CD4-positive, alpha-beta T cell (primary cell): ENCODE data around the gene MMP28. TPM values are rescaled to one million over a fixed set of nuclear protein-coding genes. Genes with fewer than 3 reads are reported as not detected.

Experiments
- ATAC-seq: fragments of 200-7000 bp; cut with Tn5 transposase; one replicate; pipeline ENCODE4 v1.10.0; 2022; ENCODE audit warnings: mild to moderate bottlenecking; ENCODE audit not compliant: poor library complexity
- CTCF ChIA-PET: fragments of 350-600 bp; sonication (Branson Sonifier 250); formaldehyde crosslinking; loops from one replicate; lab custom pipeline; 2021; ENCODE audit warnings: antibody characterized with exemption, inconsistent platforms; lab: Charles Lee
- POLR2A ChIA-PET: fragments of 350-600 bp; sonication (Branson Sonifier 250); formaldehyde crosslinking; loops from one replicate; lab custom pipeline; 2021; ENCODE audit warnings: antibody characterized with exemption, inconsistent platforms; lab: Charles Lee
- DNase-seq, 14 experiments: peaks; one replicate each; pipeline ENCODE4 v3.0.0-alpha.2; 2013 to 2020; ENCODE audit warnings: mixed read lengths in 2 of 14
- H3K27ac ChIP-seq, 2 donors: one replicate each; pipeline versions ENCODE4 v1.5.1 to v1.7.0; 2013; ENCODE audit warnings: low read length in 2 of 2, low read depth in 1 of 2, mild to moderate bottlenecking in 1 of 2
- H3K27me3 ChIP-seq, 2 experiments: 1 replicate in 1 of 2; 2 replicates in 1 of 2; pipeline versions ENCODE4 v1.6.1 to v1.7.0; 2013; ENCODE audit warnings: low read length in 2 of 2, control low read depth in 1 of 2, mild to moderate bottlenecking in 1 of 2, moderate library complexity in 1 of 2; ENCODE audit not compliant: insufficient read depth in 2 of 2, control insufficient read depth in 1 of 2
- H3K36me3 ChIP-seq: one replicate; pipeline ENCODE4 v1.6.1; 2013; ENCODE audit warnings: low read length, control low read depth; ENCODE audit not compliant: insufficient read depth
- H3K4me1 ChIP-seq: one replicate; pipeline ENCODE4 v1.6.1; 2013; ENCODE audit warnings: low read length, control low read depth; ENCODE audit not compliant: insufficient read depth
- H3K4me3 ChIP-seq: one replicate; pipeline ENCODE4 v1.5.1; 2013; ENCODE audit warnings: mild to moderate bottlenecking, low read length, moderate library complexity
- H3K9me3 ChIP-seq, 2 experiments: 1 replicate in 1 of 2; 2 replicates in 1 of 2; pipeline versions ENCODE4 v1.6.1 to v1.7.0; 2013; ENCODE audit warnings: low read length in 2 of 2, mild to moderate bottlenecking in 2 of 2, control low read depth in 1 of 2, moderate library complexity in 1 of 2; ENCODE audit not compliant: control insufficient read depth in 1 of 2, insufficient read depth in 1 of 2
- H3K27ac Mint-ChIP-seq: one replicate; pipeline ENCODE4 v1.8.0; 2020; ENCODE audit warnings: mixed read lengths
- H3K27me3 Mint-ChIP-seq: one replicate; pipeline ENCODE4 v1.8.0; 2021; ENCODE audit warnings: mixed read lengths
- H3K36me3 Mint-ChIP-seq: one replicate; pipeline ENCODE4 v1.8.0; 2021; ENCODE audit warnings: low read depth, mixed read lengths
- H3K4me1 Mint-ChIP-seq: one replicate; pipeline ENCODE4 v1.8.0; 2021; ENCODE audit warnings: low read depth, mixed read lengths
- H3K4me3 Mint-ChIP-seq: one replicate; pipeline ENCODE4 v1.8.0; 2020; ENCODE audit warnings: mild to moderate bottlenecking, mixed read lengths
- H3K9me3 Mint-ChIP-seq: one replicate; pipeline ENCODE4 v1.8.0; 2020; ENCODE audit warnings: mixed read lengths
- CTCF ChIP-seq: fragments of 200-600 bp; IDR thresholded peaks from one replicate; pipeline ENCODE4 v1.8.0; 2022; ENCODE audit warnings: antibody characterized with exemption, mild to moderate bottlenecking
- intact Hi-C, 2 experiments: fragments of 100-400 bp; cut with DNase I in 1 of 2; cut with micrococcal nuclease in 1 of 2; formaldehyde crosslinking; loops; one replicate each; pipeline versions ENCODE4 v1.15.1 to v1.9.0; 2023 to 2025; cut with DNase I, micrococcal nuclease
- total RNA-seq, 174 experiments: library from RNA in 2 of 174; stranded (reverse) in 2 of 174; gene quantifications; one replicate each; pipeline ENCODE4 v1.2.3 and lab custom pipeline; 2021 to 2026

The MMP28 gene
- total RNA-seq, 2 experiments from 2014 or later = 6.7 to 9.9 TPM

GRCh38 chr17:35766903-35767510, 28.4 kb downstream of the MMP28 start:
- no peak overlapping the region for H3K27ac Mint-ChIP-seq
- ChIA-PET POLR2A (interaction anchor here (0.9 to 1.3 kb wide), 3 partner anchors 28 to 42 kb away, joined by 3 to 10 read pairs (median 3); partner anchors contain the start of genes MMP28, RASL10B and TAF15), CTCF (interaction anchor here (0.7 to 5.5 kb wide), 3 partner anchors 27 to 44 kb away, joined by 3 to 156 read pairs (median 5); partner anchors contain the start of gene TAF15)
- no peak overlapping the region for H3K27ac ChIP-seq
- no peaks in the 10 kb centered on the region for H3K27me3 ChIP-seq
- peak overlapping the region; percentile 38 for H3K4me3 Mint-ChIP-seq
- ATAC-seq (no peak), DNase-seq (peak in 8 of 14 experiments; percentile 7 to 60 (median 32))
- no peaks in the 10 kb centered on the region for H3K9me3 Mint-ChIP-seq
- H3K9me3 ChIP-seq = no peaks in the 10 kb centered on the region
- H3K4me1 ChIP-seq = peaks cover 12% of the 10 kb centered on the region
- TF ChIP-seq CTCF = peak; percentile 49
- no peaks in the 10 kb centered on the region for H3K36me3 Mint-ChIP-seq
- H3K4me3 ChIP-seq = no peak overlapping the region
- intact Hi-C loops = loop anchor here in 1 of 2 experiments (10.0 kb wide), 1 partner anchor 378 kb away; no protein-coding TSS in a partner anchor
- no peaks in the 10 kb centered on the region for H3K27me3 Mint-ChIP-seq
- peaks cover 7% of the 10 kb centered on the region for H3K4me1 Mint-ChIP-seq
- H3K36me3 ChIP-seq = no peaks in the 10 kb centered on the region

DNA sequence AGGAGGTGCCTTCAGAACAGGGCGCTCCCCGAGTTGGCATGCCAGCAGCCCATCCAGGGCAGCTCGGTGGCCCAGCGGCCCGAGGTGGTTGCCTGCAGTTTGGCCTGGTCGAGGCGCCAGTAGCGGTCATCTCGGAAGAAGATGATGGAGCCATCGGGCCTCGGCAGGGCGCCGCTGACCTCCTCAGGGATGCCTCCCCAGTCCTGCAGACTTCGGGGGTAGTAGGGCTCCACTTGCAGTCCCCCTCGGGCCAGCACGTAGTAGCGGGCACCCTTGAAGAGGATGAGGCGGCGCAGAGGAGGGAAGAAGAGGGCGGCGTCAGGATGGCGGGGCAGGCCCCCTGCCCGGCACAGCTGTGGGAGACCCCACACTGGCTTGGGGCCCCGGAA, 29.0 kb downstream of the MMP28 start:
- peaks cover 12% of the 10 kb centered on the region for H3K4me1 ChIP-seq
- intact Hi-C loops = loop anchor here in 1 of 2 experiments (10.0 kb wide), 1 partner anchor 378 kb away; no protein-coding TSS in a partner anchor
- H3K36me3 ChIP-seq = no peaks in the 10 kb centered on the region
- H3K9me3 ChIP-seq = no peaks in the 10 kb centered on the region
- ATAC-seq (no peak), DNase-seq (no peak)
- H3K4me1 Mint-ChIP-seq = peaks cover 7% of the 10 kb centered on the region
- ChIA-PET CTCF (interaction anchor here (1.0 to 5.5 kb wide), 2 partner anchors 38 to 44 kb away, joined by 5 to 156 read pairs; partner anchors contain the start of gene TAF15), POLR2A (interaction anchor here (0.9 to 1.3 kb wide), 2 partner anchors 35 to 42 kb away, joined by 3 to 10 read pairs; partner anchors contain the start of genes RASL10B and TAF15)
- H3K27me3 Mint-ChIP-seq = no peaks in the 10 kb centered on the region
- H3K27ac ChIP-seq = no peak overlapping the region
- no peaks in the 10 kb centered on the region for H3K36me3 Mint-ChIP-seq
- H3K9me3 Mint-ChIP-seq = no peaks in the 10 kb centered on the region
- H3K27me3 ChIP-seq = no peaks in the 10 kb centered on the region
- no peak overlapping the region for H3K4me3 Mint-ChIP-seq
- no peak overlapping the region for H3K27ac Mint-ChIP-seq
- H3K4me3 ChIP-seq = no peak overlapping the region
- TF ChIP-seq CTCF = no peak

DNA sequence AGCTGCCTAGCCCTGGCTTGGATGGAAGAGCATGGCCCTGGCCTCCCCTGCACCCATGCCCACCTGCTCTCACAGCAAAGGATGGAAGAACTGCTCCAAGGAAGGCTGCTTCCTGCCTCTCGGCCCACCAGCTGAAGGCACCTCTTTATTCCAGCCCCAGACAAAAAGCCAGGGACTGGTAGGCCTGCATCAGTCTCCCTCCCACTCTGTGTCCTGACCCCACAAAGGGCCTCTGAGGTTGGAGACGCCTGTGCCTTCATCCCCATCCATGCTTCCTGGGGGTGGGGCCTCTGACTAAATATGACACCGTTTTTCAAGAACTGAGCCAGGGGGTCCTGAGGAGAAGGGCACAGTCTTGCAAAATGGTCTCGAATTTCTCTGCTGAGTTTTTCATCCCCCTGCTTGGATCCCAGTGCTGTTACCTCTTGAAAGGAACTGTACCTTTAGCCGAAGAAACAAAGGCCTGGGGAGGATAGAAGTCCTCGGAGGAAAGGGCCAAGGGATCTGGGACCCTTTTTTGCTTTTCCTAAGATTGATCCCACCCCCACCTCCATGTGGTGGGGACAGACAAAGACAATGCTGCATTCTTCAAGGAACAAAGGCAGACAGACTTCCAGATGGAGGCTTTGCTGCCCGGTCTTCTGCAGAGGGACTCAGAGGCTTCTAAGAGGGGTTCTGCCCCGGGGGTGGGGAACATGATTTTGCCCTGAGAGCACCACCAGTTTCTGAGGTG, 29.5 kb downstream of the MMP28 start:
- Histone ChIP-seq H3K27ac (no peak overlapping the region), H3K4me1 (peaks cover 12% of the 10 kb centered on the region), H3K36me3 (no peaks in the 10 kb centered on the region), H3K27me3 (no peaks in the 10 kb centered on the region), H3K4me3 (no peak overlapping the region), H3K9me3 (no peaks in the 10 kb centered on the region)
- ATAC-seq (no peak), DNase-seq (no peak)
- Mint-ChIP-seq H3K4me3 (peak overlapping the region; percentile 39), H3K4me1 (peaks cover 7% of the 10 kb centered on the region), H3K9me3 (no peaks in the 10 kb centered on the region), H3K27ac (no peak overlapping the region), H3K27me3 (no peaks in the 10 kb centered on the region), H3K36me3 (no peaks in the 10 kb centered on the region)
- intact Hi-C loops = loop anchor here in 1 of 2 experiments (10.0 kb wide), 1 partner anchor 379 kb away; no protein-coding TSS in a partner anchor
- no peak for TF ChIP-seq CTCF
- CTCF ChIA-PET = interaction anchor here (0.8 to 5.5 kb wide), 2 partner anchors 19 to 45 kb away, joined by 3 to 156 read pairs; partner anchors contain the start of gene TAF15
- POLR2A ChIA-PET = interaction anchor here (0.6 to 3.2 kb wide), 4 partner anchors 36 to 525 kb away, joined by 3 to 142 read pairs (median 6); partner anchors contain the start of gene TAF15
